Thyroid gland (tissue), 4 donors: ENCODE data around the gene CABP2. TPM values are rescaled to one million over a fixed set of nuclear protein-coding genes. Genes with fewer than 3 reads are reported as not detected.
A peak's percentile ranks its signal among the peaks of the same experiment; 100 is the strongest.
"Not testable (repeated sequence)": the region's sequence is repeated elsewhere in the genome, so short reads cannot be mapped to it uniquely, and the experiment has no call there.

Source experiments
- DNase-seq, 2 donors: peaks; one replicate each; pipeline ENCODE4 v3.0.0-alpha.2; 2019
- H3K27ac ChIP-seq, 3 donors: fragments of 200-600 bp; sonication (generic); 1 replicate in 2 of 3; 2 replicates in 1 of 3; pipeline ENCODE4 v1.5.1; 2016 to 2019; ENCODE audit warnings: mild to moderate bottlenecking in 1 of 3, moderate library complexity in 1 of 3
- H3K27me3 ChIP-seq: fragments of 200-600 bp; sonication (generic); one replicate; pipeline ENCODE4 v1.5.1; 2019
- H3K36me3 ChIP-seq, 2 donors: fragments of 200-600 bp; sonication (generic); one replicate each; pipeline ENCODE4 v1.5.1; 2016 to 2019
- H3K4me1 ChIP-seq, 2 donors: fragments of 200-600 bp; sonication (generic); one replicate each; pipeline ENCODE4 v1.5.1; 2017 to 2019
- H3K4me3 ChIP-seq, 3 donors: fragments of 200-600 bp; sonication (generic); replicated peaks in 1 of 3; 1 replicate in 2 of 3; 2 replicates in 1 of 3; pipeline ENCODE4 v1.5.1; 2016; ENCODE audit warnings: mild to moderate bottlenecking in 1 of 3
- H3K9me3 ChIP-seq: fragments of 200-600 bp; sonication (generic); one replicate; pipeline ENCODE4 v1.5.1; 2017
- CTCF ChIP-seq, 6 experiments: fragments of 200-600 bp in 3 of 6; fragments of 450-650 bp in 3 of 6; sonication (generic) in 3 of 6; IDR thresholded peaks; one replicate each; pipeline ENCODE4 v1.5.1; 2016 to 2019; ENCODE audit warnings: antibody characterized with exemption in 6 of 6, mild to moderate bottlenecking in 2 of 6, inconsistent platforms in 1 of 6, moderate library complexity in 1 of 6
- POLR2A ChIP-seq, 2 donors: fragments of 450-650 bp; IDR thresholded peaks; one replicate each; pipeline ENCODE4 v1.6.1; 2017; ENCODE audit warnings: antibody characterized with exemption in 2 of 2, mild to moderate bottlenecking in 2 of 2, moderate library complexity in 1 of 2
- WGBS, 2 donors: methylation state at CpG; one replicate each; pipeline ENCODE4 v1.1.5; 2017; 5-methylcytosine and 5-hydroxymethylcytosine counted together
- intact Hi-C: fragments of 100-400 bp; cut with DNase I; formaldehyde crosslinking; loops from one replicate; pipeline ENCODE4 v1.15.1; 2023
- total RNA-seq, 4 donors: library from RNA; depleted of rRNA; stranded (reverse); fragments of >200 nt; gene quantifications; one replicate each; pipeline ENCODE4 v1.2.3, GENCODE V29; 2016

The CABP2 gene
- total RNA-seq, 4 donors from 2014 or later: not detected

GRCh38 chr11:67489203-67489884 lies 33.9 kb downstream of the CABP2 start:
- TF ChIP-seq POLR2A (IDR thresholded peaks at IDR 0.05) (no peak), CTCF (IDR thresholded peaks at IDR 0.05) (no peak)
- no peak overlapping the region for H3K4me3 ChIP-seq
- DNase-seq: no peak
- peaks cover 3 to 9% of the 10 kb centered on the region in 2 donors for H3K4me1 ChIP-seq
- no peaks in the 10 kb centered on the region for H3K27me3 ChIP-seq
- WGBS, 2 donors: 85 to 88% methylated on average over 18 to 22 of the region's 25 CpGs
- intact Hi-C loops: no loop called here
- H3K9me3 ChIP-seq: no peaks in the 10 kb centered on the region
- H3K27ac ChIP-seq: no peak overlapping the region
- peaks cover 45 to 56% of the 10 kb centered on the region in 2 donors for H3K36me3 ChIP-seq

DNA sequence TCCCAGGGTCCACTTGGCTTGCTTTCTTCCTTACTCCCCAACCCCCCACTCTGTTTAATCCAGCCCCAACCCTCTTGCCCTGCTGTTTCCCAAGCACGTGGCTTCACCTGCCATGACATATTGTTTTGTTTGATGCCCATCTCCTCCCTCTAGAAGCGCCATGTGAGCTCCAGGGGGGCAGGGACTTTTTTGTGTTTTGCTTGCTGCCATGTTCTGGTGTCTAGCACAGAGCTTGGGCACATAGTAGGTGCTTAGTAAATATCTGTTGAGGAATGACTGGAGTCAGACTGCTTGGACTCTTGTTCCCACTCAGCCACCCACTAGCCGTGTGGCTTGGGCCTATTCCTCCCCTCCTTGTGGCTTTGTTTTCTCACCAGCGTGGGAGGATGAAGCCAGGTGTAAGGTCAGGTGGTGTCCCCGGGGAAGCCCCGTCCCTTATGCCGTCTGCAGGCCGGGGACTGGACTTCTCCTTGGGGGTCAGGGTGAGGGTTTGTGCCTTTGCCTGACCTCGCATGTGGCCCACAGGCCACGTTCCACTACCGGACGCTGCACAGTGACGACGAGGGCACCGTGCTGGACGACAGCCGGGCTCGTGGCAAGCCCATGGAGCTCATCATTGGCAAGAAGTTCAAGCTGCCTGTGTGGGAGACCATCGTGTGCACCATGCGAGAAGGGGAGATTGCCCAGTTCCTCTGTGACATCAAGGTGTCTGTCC lies 36.6 kb downstream of the CABP2 start:
- no peaks in the 10 kb centered on the region for H3K27me3 ChIP-seq
- no peak overlapping the region for H3K27ac ChIP-seq
- H3K4me1 ChIP-seq: peaks cover 16 to 21% of the 10 kb centered on the region in 2 donors
- H3K9me3 ChIP-seq: no peaks in the 10 kb centered on the region
- TF ChIP-seq POLR2A (IDR thresholded peaks at IDR 0.05): no peak
- no peak for TF ChIP-seq CTCF (IDR thresholded peaks at IDR 0.05)
- H3K36me3 ChIP-seq: peaks cover 18 to 31% of the 10 kb centered on the region in 2 donors
- WGBS, 2 donors: 83 to 92% methylated on average over 14 to 20 of the region's 20 CpGs
- no peak overlapping the region for H3K4me3 ChIP-seq
- no peak for DNase-seq
- intact Hi-C loops: no loop called here

DNA sequence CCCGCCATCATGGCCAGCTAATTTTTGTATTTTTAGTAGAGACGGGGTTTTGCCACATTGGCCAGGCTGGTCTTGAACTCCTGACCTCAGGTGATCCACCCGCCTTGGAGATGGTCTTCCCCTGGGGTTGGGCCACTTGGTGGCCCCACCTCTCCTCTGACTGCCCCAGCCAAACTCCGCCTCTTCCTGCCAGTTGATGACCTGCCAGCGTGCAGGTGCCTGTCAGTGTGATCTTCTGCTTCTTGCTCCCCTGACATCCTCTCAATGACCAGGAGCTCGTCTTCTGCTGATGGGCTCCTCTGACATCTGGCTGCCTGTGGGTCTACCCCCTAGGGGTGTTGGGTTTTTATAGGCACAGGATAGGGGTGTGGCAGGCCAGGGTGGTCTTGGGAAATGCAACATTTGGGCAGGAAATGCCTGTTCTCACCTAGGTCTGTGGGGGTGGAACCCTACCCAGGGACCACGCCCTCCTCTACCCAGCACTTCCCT lies 37.3 kb downstream of the CABP2 start:
- intact Hi-C loops, H3K4me3 ChIP-seq, H3K27me3 ChIP-seq, H3K27ac ChIP-seq, H3K9me3 ChIP-seq, DNase-seq: not testable (repeated sequence)
- peaks cover 16 to 21% of the 10 kb centered on the region in 2 donors for H3K4me1 ChIP-seq
- H3K36me3 ChIP-seq: peaks cover 11 to 29% of the 10 kb centered on the region in 2 donors
- WGBS, 2 donors: 87 to 93% methylated on average over 7 of the region's 7 CpGs

- Histone ChIP-seq H3K9me3 (no peaks in the 10 kb centered on the region), H3K27me3 (no peaks in the 10 kb centered on the region), H3K4me1 (peaks cover 16 to 21% of the 10 kb centered on the region in 2 donors), H3K36me3 (peaks cover under 1 to 20% of the 10 kb centered on the region in 2 donors), H3K4me3 (no peak overlapping the region), H3K27ac (no peak overlapping the region)
- 78 to 91% methylated on average over 9 to 11 of the region's 11 CpGs for WGBS, 2 donors
- TF ChIP-seq POLR2A (IDR thresholded peaks at IDR 0.05) (no peak), CTCF (IDR thresholded peaks at IDR 0.05) (no peak)
- intact Hi-C loops: no loop called here
- DNase-seq: no peak
These were observed 38.4 kb downstream of the CABP2 start for GRCh38 chr11:67484847-67485311.

- peak overlapping the region in 1 of 3 donors; percentile 42 for H3K4me3 ChIP-seq
These were observed 39.2 kb downstream of the CABP2 start for GRCh38 chr11:67483831-67484665.

More at GRCh38 chr11:67483831-67484665, 39.2 kb downstream of the CABP2 start:
- peaks cover 16 to 21% of the 10 kb centered on the region in 2 donors for H3K4me1 ChIP-seq
- no peak for TF ChIP-seq CTCF (IDR thresholded peaks at IDR 0.05)
- no peak for TF ChIP-seq POLR2A (IDR thresholded peaks at IDR 0.05)
- intact Hi-C loops: no loop called here
- H3K36me3 ChIP-seq: peaks cover 0 to 14% of the 10 kb centered on the region in 2 donors
- no peaks in the 10 kb centered on the region for H3K9me3 ChIP-seq
- DNase-seq: peak; percentile 90 to 92
- H3K27ac ChIP-seq: peak overlapping the region in 2 of 3 donors; percentile 88 to 90
- 60 to 68% methylated on average over 16 of the region's 16 CpGs for WGBS, 2 donors
- H3K27me3 ChIP-seq: no peaks in the 10 kb centered on the region
